HCT116 (cell line): ENCODE data around the gene TRDMT1. TPM values are rescaled to one million over a fixed set of nuclear protein-coding genes. Genes with fewer than 3 reads are reported as not detected.
A peak's percentile ranks its signal among the peaks of the same experiment; 100 is the strongest.

Source experiments
- ATAC-seq: fragments of 200-7000 bp; cut with Tn5 transposase; 2 replicates; pipeline ENCODE4 v1.9.1; 2020; ENCODE audit warnings: mild to moderate bottlenecking, moderate library complexity
- BruUV-seq: library from RNA; stranded (reverse); fragments of 400-500 nt; replicated peaks from 2 replicates; lab custom pipeline; 2021; lab: Mats Ljungman, UMichigan
- CTCF ChIA-PET: fragments of 300-600 bp; sonication (Branson Sonifier 250); formaldehyde crosslinking; loops from one replicate; lab custom pipeline; 2021; ENCODE audit warnings: antibody characterized with exemption; lab: Charles Lee
- POLR2A ChIA-PET: fragments of 300-600, 350-600 bp; sonication (Branson Sonifier 250); formaldehyde crosslinking; loops from one replicate; lab custom pipeline; 2021; ENCODE audit warnings: antibody characterized with exemption; lab: Charles Lee
- RAD21 ChIA-PET, 2 experiments: fragments of 300-600 bp; sonication (Branson Sonifier 250); formaldehyde crosslinking; loops; one replicate each; lab custom pipeline; 2023; ENCODE audit warnings: low total read pairs in 2 of 2; ENCODE audit not compliant: uncharacterized antibody in 2 of 2, unreplicated experiment in 2 of 2, low non-redundant PET in 1 of 2; lab: Charles Lee
- DNase-seq: peaks from one replicate; pipeline ENCODE4 v3.0.0-alpha.2; 2010; ENCODE audit warnings: low read depth, low spot score
- H2AFZ ChIP-seq: fragments of 200-600 bp; shearing (Covaris generic), sonication (generic); 2 replicates; pipeline ENCODE4 v1.6.1; 2017; ENCODE audit warnings: low read depth, mixed run types, mixed read lengths, antibody characterized with exemption, low read length; ENCODE audit not compliant: poor library complexity, severe bottlenecking
- H3K27ac ChIP-seq: 2 replicates; pipeline ENCODE4 v1.5.1; 2012; ENCODE audit warnings: low read depth, low read length
- H3K27me3 ChIP-seq: fragments of 200-600 bp; sonication (generic); 2 replicates; pipeline ENCODE4 v1.6.1; 2016; ENCODE audit warnings: mixed run types, low read length, mixed read lengths; ENCODE audit not compliant: insufficient read depth
- H3K36me3 ChIP-seq, 2 experiments: fragments of 200-500 bp in 1 of 2; fragments of 200-600 bp in 1 of 2; sonication (Bioruptor generic) in 1 of 2; sonication (generic) in 1 of 2; 2 replicates each; pipeline versions ENCODE4 v1.5.1 to v1.6.1; 2014 to 2016; ENCODE audit warnings: low read length in 2 of 2, inconsistent platforms in 1 of 2, mixed read lengths in 1 of 2, mixed run types in 1 of 2; ENCODE audit not compliant: insufficient read depth in 2 of 2, control insufficient read depth in 1 of 2
- H3K4me1 ChIP-seq, 2 experiments: fragments of 200-600 bp in 1 of 2; sonication (generic) in 1 of 2; 2 replicates each; pipeline versions ENCODE4 v1.5.1 to v1.6.1; 2012 to 2017; ENCODE audit warnings: low read length in 2 of 2, inconsistent platforms in 1 of 2, mild to moderate bottlenecking in 1 of 2, mixed read lengths in 1 of 2, mixed run types in 1 of 2, moderate library complexity in 1 of 2; ENCODE audit not compliant: insufficient read depth in 2 of 2, control insufficient read depth in 1 of 2
- H3K4me2 ChIP-seq: fragments of 200-600 bp; sonication (generic); 2 replicates; pipeline ENCODE4 v1.6.1; 2017; ENCODE audit warnings: mixed run types, low read length, mixed read lengths
- H3K4me3 ChIP-seq, 2 experiments: fragments of 200-600 bp in 1 of 2; sonication (generic) in 1 of 2; replicated peaks in 1 of 2; 2 replicates each; pipeline ENCODE4 v1.5.1; 2011 to 2016; ENCODE audit warnings: low read length in 2 of 2, control low read depth in 1 of 2, low read depth in 1 of 2, mild to moderate bottlenecking in 1 of 2, mixed read lengths in 1 of 2, mixed run types in 1 of 2
- H3K79me2 ChIP-seq: fragments of 200-600 bp; sonication (generic); 2 replicates; pipeline ENCODE4 v1.6.1; 2017; ENCODE audit warnings: mild to moderate bottlenecking, mixed run types, low read length, moderate library complexity, mixed read lengths; ENCODE audit not compliant: insufficient read depth
- H3K9ac ChIP-seq: fragments of 200-600 bp; sonication (generic); 2 replicates; pipeline ENCODE4 v1.6.1; 2016; ENCODE audit warnings: low read length, mixed read lengths
- H3K9me2 ChIP-seq: fragments of 200-600 bp; sonication (generic), shearing (Covaris generic); 2 replicates; pipeline ENCODE4 v1.6.1; 2017; ENCODE audit warnings: mixed run types, mild to moderate bottlenecking, moderate library complexity; ENCODE audit not compliant: insufficient read depth
- H3K9me3 ChIP-seq, 2 experiments: fragments of 200-500 bp in 1 of 2; fragments of 200-600 bp in 1 of 2; sonication (Bioruptor generic) in 1 of 2; sonication (generic) in 1 of 2; 2 replicates each; pipeline ENCODE4 v1.6.1; 2014 to 2017; ENCODE audit warnings: low read length in 2 of 2, mixed read lengths in 2 of 2, inconsistent platforms in 1 of 2, low read depth in 1 of 2, mild to moderate bottlenecking in 1 of 2, mixed run types in 1 of 2, moderate library complexity in 1 of 2; ENCODE audit not compliant: control insufficient read depth in 1 of 2, insufficient read depth in 1 of 2
- H4K20me1 ChIP-seq: fragments of 200-600 bp; sonication (generic), shearing (Covaris generic); 2 replicates; pipeline ENCODE4 v1.6.1; 2017; ENCODE audit warnings: mixed run types, mild to moderate bottlenecking, moderate library complexity; ENCODE audit not compliant: insufficient read depth
- CEBPB ChIP-seq: IDR thresholded peaks from 2 replicates; pipeline ENCODE4 v1.6.1; 2012; ENCODE audit warnings: low read depth
- CTCF ChIP-seq, 3 experiments: fragments of 200-600 bp in 1 of 3; sonication (generic) in 1 of 3; IDR thresholded peaks in 2 of 3; conservative IDR thresholded peaks in 1 of 3; 2 replicates each; pipeline ENCODE4 v1.5.1; 2012 to 2017; ENCODE audit warnings: low read depth in 2 of 3, low read length in 2 of 3, antibody characterized with exemption in 1 of 3, borderline replicate concordance in 1 of 3, control low read depth in 1 of 3, mild to moderate bottlenecking in 1 of 3, mixed read lengths in 1 of 3, mixed run types in 1 of 3, moderate library complexity in 1 of 3; ENCODE audit not compliant: insufficient read depth in 1 of 3
- FOSL1 ChIP-seq: IDR thresholded peaks from 2 replicates; pipeline ENCODE4 v1.6.1; 2012; ENCODE audit warnings: low read depth
- SIN3A ChIP-seq: IDR thresholded peaks from 2 replicates; pipeline ENCODE4 v1.6.1; 2012; ENCODE audit warnings: low read depth
- SRF ChIP-seq: IDR thresholded peaks from 2 replicates; pipeline ENCODE4 v1.6.1; 2012; ENCODE audit warnings: low read depth
- ZNF274 ChIP-seq: fragments of 200-500 bp; sonication (Bioruptor generic); IDR thresholded peaks from 2 replicates; pipeline ENCODE4 v1.6.1; 2014; ENCODE audit warnings: mild to moderate bottlenecking, low read depth, low read length, inconsistent platforms
- intact Hi-C: fragments of 100-400 bp; cut with micrococcal nuclease; formaldehyde crosslinking; loops from 2 replicates; pipeline ENCODE4 v1.10.0; 2022
- total RNA-seq: library from RNA; stranded (reverse); gene quantifications from one replicate; pipeline ENCODE4 v1.2.1, GENCODE V29; 2021; ENCODE audit not compliant: unreplicated experiment

Gene TRDMT1
- total RNA-seq, 1 experiment from 2014 or later, result 8.6 TPM

DNA sequence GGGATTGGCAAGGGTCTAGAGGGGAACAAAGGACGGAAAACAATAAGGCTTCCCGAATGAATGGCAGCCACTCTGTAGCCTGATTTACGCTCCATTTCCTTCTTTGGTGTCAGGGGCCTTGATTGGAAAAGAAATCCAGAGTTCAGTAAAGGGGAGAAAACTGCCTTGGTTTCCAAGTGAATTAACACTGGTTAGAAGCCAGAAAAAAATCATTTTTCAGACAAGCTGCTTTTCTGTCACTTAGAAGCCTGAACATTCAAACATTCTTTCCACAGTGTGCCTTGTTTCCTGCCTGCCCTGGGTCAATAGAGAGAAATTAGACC lies 283 bp upstream of the TRDMT1 start (continued):
- TF ChIP-seq ZNF274 (no peak), FOSL1 (no peak), CEBPB (no peak), SRF (no peak)
- TF ChIP-seq, all 23 proteins: peak for 0

- intact Hi-C loops, result no loop called here
- Histone ChIP-seq H3K4me3 (peak overlapping the region; percentile 68 to 85), H3K27me3 (no peaks in the 10 kb centered on the region), H3K27ac (peak overlapping the region; percentile 74; the same call in 1 of the 2 replicates), H3K36me3 (no peaks in the 10 kb centered on the region), H3K9ac (peak overlapping the region; percentile 76), H4K20me1 (no peaks in the 10 kb centered on the region), H3K79me2 (peaks cover 3% of the 10 kb centered on the region; the same call in 1 of the 2 replicates), H3K9me2 (no peaks in the 10 kb centered on the region), H3K4me2 (peak overlapping the region; percentile 84), H3K9me3 (no peaks in the 10 kb centered on the region), H2AFZ (no peak overlapping the region), H3K4me1 (peaks cover 5 to 14% of the 10 kb centered on the region in 2 experiments)
- RAD21 ChIA-PET, result no interaction called here
- CTCF ChIA-PET, result interaction anchor here (1.5 kb wide), 1 partner anchor 30 kb away, joined by 12 read pairs; no protein-coding TSS in a partner anchor
- ATAC-seq (no peak), DNase-seq (no peak)
- POLR2A ChIA-PET, result interaction anchor here (1.3 to 2.0 kb wide), 3 partner anchors 13 to 308 kb away, joined by 3 to 28 read pairs (median 13); no protein-coding TSS in a partner anchor
- TF ChIP-seq SIN3A, result 0 out of 2 replicates have a peak, but pooled peaks have one; percentile 6
- TF ChIP-seq CTCF (IDR thresholded peaks at IDR 0.05 in 2 of 3, conservative IDR thresholded peaks at IDR 0.05 in 1 of 3; ENCODE audit: borderline replicate concordance in 1 of 3, insufficient read depth in 1 of 3, low read depth in 2 of 3, low read length in 2 of 3), result no peak
- TSS peak; percentile 52 for BruUV-seq
These were observed 1.2 kb downstream of the TRDMT1 start for GRCh38 chr10:17200001-17200911.
